Liver (tissue), 3 donors: ENCODE data around the gene MYO1H.

Experiments
- GABPA ChIP-seq, 2 donors: IDR thresholded peaks in 1 of 2; conservative IDR thresholded peaks in 1 of 2; 2 replicates each; pipeline ENCODE4 v1.6.1; 2016; ENCODE audit warnings: antibody characterized with exemption in 2 of 2, mild to moderate bottlenecking in 1 of 2, moderate library complexity in 1 of 2
- RXRA ChIP-seq, 2 donors: IDR thresholded peaks; 2 replicates each; pipeline ENCODE4 v1.6.1; 2017 to 2018; ENCODE audit warnings: antibody characterized with exemption in 2 of 2, mild to moderate bottlenecking in 1 of 2
- TF ChIP-seq, protein P1 (sequence below): fragments of 150-350 bp; IDR thresholded peaks from 2 replicates; pipeline ENCODE4 v1.5.1; 2017; ENCODE audit warnings: improper control_type of control experiment, low read depth, low read length; ENCODE audit not compliant: missing input control
- TF ChIP-seq, protein P2 (sequence below): IDR thresholded peaks from 2 replicates; pipeline ENCODE4 v1.6.1; 2016; ENCODE audit warnings: antibody characterized with exemption
- donor health status: healthy.
- donor health status: healthy.

DNA sequence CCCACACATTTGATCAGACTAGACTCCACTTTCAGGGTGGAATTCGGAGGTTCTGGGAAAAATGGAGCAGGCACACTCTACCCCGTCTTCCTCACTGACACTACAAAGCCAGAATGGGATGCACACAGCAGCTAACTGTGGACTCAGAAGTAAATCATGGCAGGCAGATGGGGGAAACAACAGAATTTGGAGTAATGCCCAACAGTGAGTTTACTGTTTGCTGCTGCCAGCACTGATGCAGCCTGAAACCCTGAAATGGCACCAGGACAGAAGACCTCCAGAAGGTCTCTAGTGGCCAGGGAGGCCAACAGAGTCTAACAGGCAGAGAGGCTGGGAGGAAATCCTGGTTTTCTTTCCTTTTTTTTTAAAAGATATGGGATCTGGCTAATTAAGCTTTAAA, 104.8 kb downstream of the MYO1H start:
- TF ChIP-seq GABPA (IDR thresholded peaks at IDR 0.05 in 1 of 2, conservative IDR thresholded peaks at IDR 0.05 in 1 of 2): no peak
- TF ChIP-seq, protein P1, sequence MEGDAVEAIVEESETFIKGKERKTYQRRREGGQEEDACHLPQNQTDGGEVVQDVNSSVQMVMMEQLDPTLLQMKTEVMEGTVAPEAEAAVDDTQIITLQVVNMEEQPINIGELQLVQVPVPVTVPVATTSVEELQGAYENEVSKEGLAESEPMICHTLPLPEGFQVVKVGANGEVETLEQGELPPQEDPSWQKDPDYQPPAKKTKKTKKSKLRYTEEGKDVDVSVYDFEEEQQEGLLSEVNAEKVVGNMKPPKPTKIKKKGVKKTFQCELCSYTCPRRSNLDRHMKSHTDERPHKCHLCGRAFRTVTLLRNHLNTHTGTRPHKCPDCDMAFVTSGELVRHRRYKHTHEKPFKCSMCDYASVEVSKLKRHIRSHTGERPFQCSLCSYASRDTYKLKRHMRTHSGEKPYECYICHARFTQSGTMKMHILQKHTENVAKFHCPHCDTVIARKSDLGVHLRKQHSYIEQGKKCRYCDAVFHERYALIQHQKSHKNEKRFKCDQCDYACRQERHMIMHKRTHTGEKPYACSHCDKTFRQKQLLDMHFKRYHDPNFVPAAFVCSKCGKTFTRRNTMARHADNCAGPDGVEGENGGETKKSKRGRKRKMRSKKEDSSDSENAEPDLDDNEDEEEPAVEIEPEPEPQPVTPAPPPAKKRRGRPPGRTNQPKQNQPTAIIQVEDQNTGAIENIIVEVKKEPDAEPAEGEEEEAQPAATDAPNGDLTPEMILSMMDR: no peak
- TF ChIP-seq RXRA (IDR thresholded peaks at IDR 0.05): no peak
- TF ChIP-seq, protein P2, sequence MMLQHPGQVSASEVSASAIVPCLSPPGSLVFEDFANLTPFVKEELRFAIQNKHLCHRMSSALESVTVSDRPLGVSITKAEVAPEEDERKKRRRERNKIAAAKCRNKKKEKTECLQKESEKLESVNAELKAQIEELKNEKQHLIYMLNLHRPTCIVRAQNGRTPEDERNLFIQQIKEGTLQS: no peak
